Measurements from ENCODE around the gene IL9. TPM values are rescaled to one million over a fixed set of nuclear protein-coding genes. Genes with fewer than 3 reads are reported as not detected.

The IL9 gene
- total and polyA plus RNA-seq, 10 of the 15 experiments (the other 5 are each of a cell fraction or from before 2014, with no cell fraction given), result not detected

GRCh38 chr5:135901633-135902032, 6.0 kb upstream of the IL9 start:
- Histone ChIP-seq H4K20me1 (ENCODE audit: control insufficient read depth, insufficient read depth) (no peaks in the 10 kb centered on the region), H3K36me3 (ENCODE audit: control insufficient read depth in 2 of 2, insufficient read depth in 2 of 2, low read length in 1 of 2) (no peaks in the 10 kb centered on the region), H3K79me2 (ENCODE audit: control insufficient read depth, insufficient read depth, low read length) (no peaks in the 10 kb centered on the region), H2AFZ (ENCODE audit: control insufficient read depth, low read depth, low read length) (no peak overlapping the region), H3K27ac (ENCODE audit: control insufficient read depth, insufficient read depth) (no peak overlapping the region), H3K9me3 (replicated peaks; ENCODE audit: control insufficient read depth, insufficient read depth, low read length) (no peaks in the 10 kb centered on the region), H3K4me2 (ENCODE audit: control insufficient read depth, insufficient read depth) (no peak overlapping the region), H3K27me3 (replicated peaks in 1 of 2; ENCODE audit: control insufficient read depth in 2 of 2, insufficient read depth in 2 of 2, low read length in 1 of 2) (no peaks in the 10 kb centered on the region), H3K4me3 (no peak overlapping the region), H3K9ac (ENCODE audit: control insufficient read depth, insufficient read depth, low read length) (no peak overlapping the region), H3K4me1 (ENCODE audit: control insufficient read depth, insufficient read depth, low read length) (no peaks in the 10 kb centered on the region)
- RAD21 ChIA-PET (ENCODE audit: unreplicated experiment), result no interaction called here
- CTCF ChIA-PET, result no interaction called here
- TF ChIP-seq HDAC2 (IDR thresholded peaks at IDR 0.05) (no peak), STAT3 (IDR thresholded peaks at IDR 0.05; ENCODE audit: low read depth, low read length) (no peak), NR2C2 (IDR thresholded peaks at IDR 0.05; ENCODE audit: borderline replicate concordance, control insufficient read depth, insufficient read length, low read depth) (no peak), ASH2L (IDR thresholded peaks at IDR 0.05; ENCODE audit: borderline replicate concordance, low read depth) (no peak), E2F8 (IDR thresholded peaks at IDR 0.05; ENCODE audit: low read depth, partially characterized antibody) (no peak), POLR2AphosphoS5 (IDR thresholded peaks at IDR 0.05; ENCODE audit: low read length) (no peak), SRF (IDR thresholded peaks at IDR 0.05; ENCODE audit: low read depth in 2 of 2, low read length in 2 of 2) (no peak), ZBTB33 (IDR thresholded peaks at IDR 0.05) (no peak), NR2F1 (conservative IDR thresholded peaks at IDR 0.05) (no peak)
- 65% methylated on average over 3 of the region's 3 CpGs for WGBS (ENCODE audit: insufficient coverage, insufficient replicate concordance, low lambda C conversion rate, missing lambda C conversion rate)
- SMC1A ChIA-PET (ENCODE audit: uncharacterized antibody, unreplicated experiment), result no interaction called here
- DNase-seq (ENCODE audit: low read depth, low spot score), result no peak
- no peak for ATAC-seq
- no TSS peak for BruUV-seq (replicated peaks)
- POLR2A ChIA-PET, result interaction anchor here (0.6 kb wide), 1 partner anchor 1592 kb away, joined by 3 read pairs; no protein-coding TSS in a partner anchor
- intact Hi-C loops (cut with micrococcal nuclease; ENCODE audit: unreplicated experiment) (no loop called here), in situ Hi-C loops (cut with MboI) (no loop called here)
- FAIRE-seq, result no peak
